ENCODE data around the gene AKR1A1.
"Not testable (repeated sequence)": the region's sequence is repeated elsewhere in the genome, so short reads cannot be mapped to it uniquely, and the experiment has no call there.

Gene AKR1A1

DNA sequence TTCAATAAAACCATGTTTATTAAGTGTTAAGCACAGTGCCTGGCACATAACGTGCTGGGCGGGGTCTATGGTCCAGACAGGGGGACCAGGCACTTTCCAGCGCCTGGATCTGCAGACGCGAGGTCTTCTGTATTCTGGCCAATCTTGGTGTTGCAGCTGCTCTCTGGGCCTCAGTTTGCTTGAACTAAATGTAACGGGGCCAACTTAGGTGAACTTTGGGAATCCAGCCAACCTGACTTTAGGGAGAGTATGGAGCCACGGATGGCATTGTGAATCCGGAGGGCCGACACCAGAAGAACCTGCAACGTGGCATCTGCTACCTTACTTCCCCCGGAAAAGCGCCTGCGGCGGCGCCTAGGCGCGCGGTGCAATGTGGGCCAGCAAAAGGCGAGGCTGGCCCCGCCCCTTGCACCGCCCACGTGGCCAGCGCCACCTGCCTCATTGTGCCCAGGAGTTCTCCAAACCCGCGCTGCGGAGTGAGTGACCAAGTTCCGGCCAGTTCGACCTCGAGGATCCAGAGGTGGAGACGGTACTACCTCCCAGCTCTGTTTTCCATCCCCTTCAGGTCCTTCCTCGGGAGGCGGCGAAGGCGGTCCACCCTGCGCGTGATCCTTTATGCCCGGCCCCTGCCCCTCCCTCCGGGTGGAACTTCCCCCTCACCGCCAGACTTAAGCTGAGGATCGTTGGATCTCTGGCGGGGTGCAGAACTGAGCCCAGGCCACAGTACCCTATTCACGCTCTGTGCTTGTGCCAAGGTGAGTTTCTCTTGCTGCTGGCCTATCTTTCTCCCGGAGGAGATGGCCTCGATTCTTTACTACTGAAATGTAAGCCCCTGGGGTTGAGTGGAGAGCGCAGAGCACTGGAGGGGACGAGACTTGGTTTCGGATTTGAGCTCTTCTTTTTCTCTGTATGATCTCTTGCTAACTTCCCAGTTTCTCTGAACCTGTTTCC is at the start of gene AKR1A1:
Gene AKR1A1 (plus strand): TSS at position 426 of the 951 bp plus-strand sequence. CDS start 10,969 bp downstream, outside the sequence.
- DNase-seq, result peak; percentile 89

DNA sequence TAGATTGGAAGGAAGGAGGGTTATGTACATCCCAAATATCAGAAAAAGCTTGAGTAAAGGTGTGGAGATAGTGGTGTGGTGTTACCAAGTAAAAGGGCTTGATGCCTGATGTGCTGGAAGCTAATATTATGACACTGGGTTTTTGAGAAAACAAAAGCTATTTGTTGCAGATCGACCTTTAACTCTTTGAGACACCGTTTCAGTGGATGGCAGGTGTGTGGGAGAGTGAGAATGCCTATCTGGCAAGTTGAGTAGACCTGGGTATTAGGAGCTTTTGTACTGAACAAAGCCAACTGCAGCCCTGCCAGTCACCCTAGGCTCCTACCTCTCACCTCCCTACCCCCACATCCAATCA is 49.1 kb upstream of the AKR1A1 start:
- no peak for DNase-seq

DNA sequence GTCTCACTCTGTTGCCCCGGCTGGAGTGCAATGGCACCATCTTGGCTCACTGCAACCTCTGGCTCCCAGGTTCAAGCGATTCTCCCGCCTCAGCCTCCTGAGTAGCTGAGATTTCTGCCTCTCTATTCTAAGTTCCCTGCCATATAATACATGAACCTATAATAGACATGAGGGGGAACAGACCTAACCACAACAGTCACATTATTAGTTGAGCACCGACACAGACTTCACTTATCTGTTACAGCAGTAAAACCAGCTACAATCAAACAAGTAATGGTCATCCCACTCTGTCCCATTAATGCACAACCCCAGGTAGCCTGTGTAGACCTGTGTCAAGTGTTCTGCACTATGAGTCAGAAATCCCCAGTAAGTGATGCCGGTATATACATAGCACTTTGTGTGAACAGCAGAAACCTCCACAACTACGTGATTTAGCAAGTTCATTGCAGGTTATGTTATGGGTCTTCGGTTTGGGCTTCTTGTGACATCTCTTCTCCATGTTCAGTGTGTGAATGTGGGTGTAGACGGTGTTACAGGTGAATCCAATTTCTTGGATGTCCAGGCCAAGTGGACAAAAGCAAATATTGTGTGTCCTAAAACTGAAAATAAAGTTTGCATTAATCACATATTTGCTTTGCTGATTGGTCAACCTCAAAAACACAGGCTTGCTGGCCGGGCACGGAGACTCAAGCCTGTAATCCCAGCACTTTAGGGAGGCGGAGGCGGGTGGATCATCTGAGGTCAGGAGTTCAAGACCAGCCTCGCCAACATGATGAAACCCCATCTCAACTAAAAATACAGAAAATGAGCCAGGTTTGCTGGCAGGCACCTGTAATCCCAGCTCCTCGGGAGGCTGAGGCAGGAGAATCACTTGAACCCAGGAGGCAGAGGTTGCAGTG is 46.9 kb upstream of the AKR1A1 start:
- DNase-seq, result no peak

DNA sequence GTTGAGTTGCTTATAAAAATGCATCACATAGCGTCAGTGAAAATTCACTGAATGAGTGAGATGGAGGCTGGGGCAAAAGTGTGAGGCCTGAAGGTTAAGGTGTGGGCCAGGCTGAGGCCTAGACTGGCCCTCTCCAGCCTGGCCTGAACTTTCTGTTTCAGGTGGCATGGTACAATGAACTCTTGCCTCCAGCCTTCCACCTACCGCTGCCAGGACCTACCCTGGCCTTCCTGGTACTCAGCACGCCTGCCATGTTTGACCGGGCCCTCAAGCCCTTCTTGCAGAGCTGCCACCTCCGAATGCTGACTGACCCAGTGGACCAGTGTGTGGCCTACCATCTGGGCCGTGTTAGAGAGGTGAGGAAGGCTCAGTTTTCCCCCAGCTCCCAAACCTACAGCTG is 43.4 kb upstream of the AKR1A1 start:
- no peak for DNase-seq

DNA sequence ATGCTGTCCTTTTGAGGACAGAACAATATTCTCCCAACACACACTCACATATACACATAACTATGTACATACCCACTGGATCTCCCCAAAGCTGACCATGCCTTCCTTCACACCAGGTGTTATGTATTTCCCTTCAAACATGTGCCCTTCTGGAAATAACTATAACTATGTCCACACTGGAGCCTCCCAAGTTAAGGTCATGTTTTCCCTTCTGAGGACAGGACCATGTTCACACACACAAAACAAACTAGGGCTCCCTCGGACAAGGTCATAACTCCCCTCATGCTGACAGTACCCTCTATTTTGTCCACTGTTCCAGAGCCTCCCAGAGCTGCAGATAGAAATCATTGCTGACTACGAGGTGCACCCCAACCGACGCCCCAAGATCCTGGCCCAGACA is 42.7 kb upstream of the AKR1A1 start:
- no peak for DNase-seq

DNA sequence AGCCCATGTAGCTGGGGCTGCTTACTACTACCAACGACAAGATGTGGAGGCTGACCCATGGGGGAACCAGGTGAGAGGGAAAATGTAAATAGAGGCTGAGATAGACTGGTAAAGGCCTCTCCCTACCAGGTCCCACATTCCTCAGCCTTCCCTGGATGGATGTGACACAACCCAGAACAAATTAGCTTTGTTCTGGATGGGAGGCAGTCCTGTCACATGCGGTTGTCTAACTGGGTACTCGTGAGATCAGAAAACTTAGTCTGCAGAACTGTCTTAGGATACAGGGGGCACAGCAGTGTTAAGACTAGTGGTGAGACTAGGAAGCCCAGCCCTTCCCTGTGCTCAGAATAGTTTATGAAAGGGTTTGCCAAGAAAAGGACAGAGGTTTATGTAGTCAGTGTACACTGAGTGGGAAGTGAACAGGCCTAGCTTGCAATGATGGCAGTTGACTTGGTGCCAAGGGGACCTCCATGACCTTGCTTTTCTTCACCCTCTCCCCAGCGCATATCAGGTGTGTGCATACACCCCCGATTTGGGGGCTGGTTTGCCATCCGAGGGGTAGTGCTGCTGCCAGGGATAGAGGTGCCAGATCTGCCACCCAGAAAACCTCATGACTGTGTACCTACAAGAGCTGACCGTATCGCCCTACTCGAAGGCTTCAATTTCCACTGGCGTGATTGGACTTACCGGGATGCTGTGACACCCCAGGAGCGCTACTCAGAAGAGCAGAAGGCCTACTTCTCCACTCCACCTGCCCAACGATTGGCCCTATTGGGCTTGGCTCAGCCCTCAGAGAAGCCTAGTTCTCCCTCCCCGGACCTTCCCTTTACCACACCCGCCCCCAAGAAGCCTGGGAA is 42.1 kb upstream of the AKR1A1 start:
- DNase-seq, result no peak

DNA sequence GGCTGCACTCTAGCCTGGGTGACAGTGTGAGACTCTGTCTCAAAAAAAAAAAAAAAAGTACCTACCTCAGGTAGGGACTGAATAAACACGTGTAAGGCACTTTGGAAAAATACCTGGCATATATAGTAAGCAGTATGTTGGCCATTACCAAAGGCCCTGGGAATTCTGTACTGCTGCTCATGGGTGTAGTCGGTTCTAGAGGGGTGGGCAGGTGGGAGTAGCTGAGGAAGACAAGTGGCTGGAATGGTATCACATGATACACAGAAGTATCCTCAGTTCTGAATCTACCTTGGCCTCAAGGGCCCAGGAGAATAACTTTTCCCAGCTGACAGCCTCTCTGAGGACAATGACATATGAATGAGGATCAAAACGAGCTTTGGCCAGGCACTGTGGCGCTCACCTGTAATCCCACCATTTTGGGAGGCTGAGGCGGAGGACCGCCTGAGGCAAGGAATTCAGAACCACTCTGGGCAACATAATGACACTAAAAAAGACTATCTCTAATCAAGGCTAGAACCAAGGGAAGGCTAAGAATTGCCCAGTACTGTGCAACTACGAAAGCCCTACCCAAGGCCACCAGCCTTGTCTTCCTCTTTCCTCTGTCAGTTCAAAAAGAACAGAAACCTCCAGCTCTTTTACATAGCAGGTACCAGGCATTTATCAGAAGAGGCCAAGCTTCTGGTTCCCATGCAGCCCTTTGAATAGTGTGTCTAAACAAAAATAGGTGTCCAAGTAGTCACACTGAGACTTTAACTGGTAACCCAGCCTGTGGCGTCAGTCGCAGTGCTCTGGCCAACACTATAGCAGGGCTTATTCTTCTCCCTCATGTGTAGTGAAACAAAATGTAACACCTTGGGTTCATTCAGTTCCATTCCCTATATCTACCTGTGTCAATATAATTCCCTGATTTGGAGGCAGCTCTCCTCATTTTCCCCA is 40.3 kb upstream of the AKR1A1 start:
- no peak for DNase-seq

DNA sequence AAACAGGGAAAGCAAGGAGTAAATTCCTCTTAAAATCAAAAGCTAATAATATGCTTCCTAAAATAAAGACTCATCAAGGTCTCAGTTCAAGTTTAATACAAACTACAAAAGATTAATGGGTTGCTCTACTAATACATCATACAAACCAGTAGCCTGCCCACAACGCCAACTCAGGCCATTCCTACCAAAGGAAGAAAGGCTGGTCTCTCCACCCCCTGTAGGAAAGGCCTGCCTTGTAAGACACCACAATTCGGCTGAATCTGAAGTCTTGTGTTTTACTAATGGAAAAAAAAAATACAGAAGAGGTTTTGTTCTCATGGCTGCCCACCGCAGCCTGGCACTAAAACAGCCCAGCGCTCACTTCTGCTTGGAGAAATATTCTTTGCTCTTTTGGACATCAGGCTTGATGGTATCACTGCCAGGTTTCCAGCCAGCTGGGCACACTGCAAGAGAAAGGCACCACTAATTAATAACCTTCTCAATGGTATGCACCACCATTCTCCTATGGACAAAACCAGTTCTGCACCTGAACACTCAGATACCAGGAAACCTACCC is 39.6 kb upstream of the AKR1A1 start:
- no peak for DNase-seq

DNA sequence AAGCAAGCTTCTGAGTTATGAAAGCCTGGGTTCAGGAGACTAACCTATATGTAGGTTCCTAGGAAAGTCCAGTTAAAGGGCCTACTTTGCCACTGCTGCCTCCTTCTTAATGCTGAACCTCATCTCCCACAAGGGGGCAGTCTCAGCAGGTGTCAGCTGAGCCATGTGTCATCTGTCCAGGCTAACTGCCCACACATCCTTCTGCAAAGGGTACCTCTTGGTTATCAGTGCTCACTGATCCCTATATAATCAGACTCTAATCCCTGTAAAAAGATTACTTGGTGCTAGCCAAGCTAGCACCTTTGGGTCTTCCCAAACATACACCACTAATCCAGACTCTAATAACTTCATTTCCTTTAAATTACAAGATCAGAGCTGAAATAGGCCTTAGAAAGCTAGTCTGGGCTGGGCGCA is 38.0 kb upstream of the AKR1A1 start:
- DNase-seq, result peak; percentile 60

DNA sequence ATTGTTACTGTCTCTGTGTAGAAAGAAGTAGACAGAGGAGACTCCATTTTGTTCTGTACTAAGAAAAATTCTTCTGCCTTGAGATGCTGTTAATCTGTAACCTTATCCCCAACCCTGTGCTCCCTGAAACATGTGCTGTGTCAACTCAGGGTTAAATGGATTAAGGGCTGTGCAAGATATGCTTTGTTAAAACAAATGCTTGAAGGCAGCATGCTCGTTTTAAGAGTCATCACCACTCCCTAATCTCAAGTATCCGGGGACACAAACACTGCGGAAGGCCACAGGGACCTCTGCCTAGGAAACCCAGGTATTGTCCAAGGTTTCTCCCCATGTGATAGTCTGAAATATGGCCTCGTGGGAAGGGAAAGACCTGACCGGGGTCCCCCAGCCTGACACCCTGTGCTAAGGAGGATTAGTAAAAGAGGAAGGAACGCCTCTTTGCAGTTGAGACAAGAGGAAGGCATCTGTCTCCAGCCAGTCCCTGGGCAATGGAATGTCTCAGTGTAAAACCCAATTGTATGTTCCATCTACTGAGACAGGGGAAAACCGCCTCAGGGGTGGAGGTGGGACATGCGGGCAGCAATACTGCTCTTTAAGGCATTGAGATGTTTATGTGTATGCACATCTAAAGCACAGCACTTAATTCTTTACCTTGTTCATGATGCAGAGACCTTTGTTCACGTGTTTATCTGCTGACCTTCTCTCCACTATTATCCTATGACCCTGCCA is 36.9 kb upstream of the AKR1A1 start:
- DNase-seq, result not testable (repeated sequence)

DNA sequence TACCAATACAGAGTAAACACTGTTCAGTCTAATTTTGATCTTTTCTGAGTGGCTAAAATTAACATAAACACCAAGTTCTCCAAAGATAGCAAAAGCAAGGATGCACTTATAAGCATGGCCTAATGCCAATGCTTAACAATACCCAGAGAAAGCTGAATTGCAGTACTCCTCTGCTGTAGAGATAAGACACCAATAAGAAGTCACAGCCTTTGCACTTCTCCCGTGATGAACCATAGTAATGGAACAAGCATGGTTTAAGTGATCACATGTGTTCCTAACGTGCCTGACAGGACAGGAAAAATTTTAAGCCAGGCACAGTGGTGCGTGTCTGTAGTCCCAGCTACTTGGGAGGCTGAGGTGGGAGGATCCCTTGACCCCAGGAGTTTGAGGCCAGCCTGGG is 34.6 kb upstream of the AKR1A1 start:
- no peak for DNase-seq

DNA sequence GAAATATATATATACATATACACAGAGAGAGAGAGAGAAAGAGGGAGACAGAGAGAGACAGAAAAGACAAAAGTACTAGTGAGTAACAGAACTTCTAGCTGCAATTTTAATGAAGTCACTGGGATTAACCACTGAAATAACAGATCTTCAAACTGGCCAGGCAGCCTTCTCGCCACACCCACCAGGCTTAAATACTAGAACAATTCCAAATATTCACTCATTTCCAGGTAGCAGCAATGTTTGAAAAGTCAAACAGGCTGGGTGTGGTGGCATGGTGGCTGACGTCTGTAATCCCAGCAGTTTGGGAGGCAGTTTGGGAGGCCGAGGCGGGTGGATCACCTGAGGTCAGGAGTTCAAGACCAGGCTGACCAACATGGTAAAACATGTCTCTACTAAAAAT is 34.2 kb upstream of the AKR1A1 start:
- no peak for DNase-seq

DNA sequence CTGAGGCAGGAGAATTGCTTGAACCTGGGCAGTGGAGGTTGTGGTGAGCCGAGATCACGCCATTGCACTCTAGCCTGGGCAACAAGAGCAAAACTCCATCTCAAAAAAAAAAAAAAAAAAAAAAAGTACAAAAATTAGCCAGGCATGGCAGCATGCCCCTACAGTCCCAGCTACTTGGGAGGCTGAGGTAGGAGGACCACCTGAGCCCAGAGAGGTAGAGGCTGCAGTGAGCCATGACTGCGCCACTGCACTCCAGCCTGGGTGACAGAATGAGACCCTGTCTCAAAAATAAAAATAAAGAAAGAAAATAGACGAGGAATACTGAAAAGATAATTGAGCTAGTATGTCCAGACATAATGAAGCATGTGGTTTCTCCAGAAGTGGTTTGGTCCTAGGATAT is 32.3 kb upstream of the AKR1A1 start:
- DNase-seq, result not testable (repeated sequence)

DNA sequence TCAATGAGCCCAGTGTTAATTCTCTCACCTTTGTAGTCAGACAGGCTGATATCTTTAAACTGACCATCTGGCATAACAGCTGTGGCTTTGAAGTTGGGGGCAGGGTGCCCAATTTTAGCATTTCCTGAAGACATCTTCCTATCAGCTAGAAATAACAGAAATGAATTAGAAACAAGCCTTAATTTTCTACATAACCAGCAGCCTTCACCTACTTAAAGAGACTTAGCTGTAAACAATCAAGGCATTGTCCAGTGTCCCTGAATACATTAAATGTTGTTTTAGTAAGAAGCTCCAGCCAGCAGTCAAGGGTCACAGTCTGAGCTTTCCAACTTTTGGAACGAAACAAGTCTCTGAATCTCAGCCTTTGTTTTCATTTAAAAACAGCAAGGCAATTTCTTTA is 31.7 kb upstream of the AKR1A1 start:
- DNase-seq, result no peak

DNA sequence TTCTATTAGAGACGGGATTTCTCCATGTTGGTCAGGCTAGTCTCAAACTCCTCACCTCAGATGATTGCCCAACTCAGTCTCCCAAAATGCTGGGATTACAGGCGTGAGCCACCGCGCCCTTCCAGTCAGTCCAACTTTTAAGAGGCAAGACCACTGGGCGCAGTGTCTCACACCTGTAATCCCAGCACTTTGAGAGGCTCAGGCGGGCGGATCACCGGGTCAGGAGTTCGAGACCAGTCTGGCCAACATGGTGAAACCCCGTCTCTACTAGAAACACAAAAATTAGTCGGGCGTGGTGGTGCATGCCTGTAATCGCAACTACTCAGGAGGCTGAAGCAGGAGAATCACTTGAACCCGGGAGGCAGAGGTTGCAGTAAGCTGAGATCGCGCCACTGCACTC is 30.9 kb upstream of the AKR1A1 start:
- DNase-seq, result not testable (repeated sequence)

DNA sequence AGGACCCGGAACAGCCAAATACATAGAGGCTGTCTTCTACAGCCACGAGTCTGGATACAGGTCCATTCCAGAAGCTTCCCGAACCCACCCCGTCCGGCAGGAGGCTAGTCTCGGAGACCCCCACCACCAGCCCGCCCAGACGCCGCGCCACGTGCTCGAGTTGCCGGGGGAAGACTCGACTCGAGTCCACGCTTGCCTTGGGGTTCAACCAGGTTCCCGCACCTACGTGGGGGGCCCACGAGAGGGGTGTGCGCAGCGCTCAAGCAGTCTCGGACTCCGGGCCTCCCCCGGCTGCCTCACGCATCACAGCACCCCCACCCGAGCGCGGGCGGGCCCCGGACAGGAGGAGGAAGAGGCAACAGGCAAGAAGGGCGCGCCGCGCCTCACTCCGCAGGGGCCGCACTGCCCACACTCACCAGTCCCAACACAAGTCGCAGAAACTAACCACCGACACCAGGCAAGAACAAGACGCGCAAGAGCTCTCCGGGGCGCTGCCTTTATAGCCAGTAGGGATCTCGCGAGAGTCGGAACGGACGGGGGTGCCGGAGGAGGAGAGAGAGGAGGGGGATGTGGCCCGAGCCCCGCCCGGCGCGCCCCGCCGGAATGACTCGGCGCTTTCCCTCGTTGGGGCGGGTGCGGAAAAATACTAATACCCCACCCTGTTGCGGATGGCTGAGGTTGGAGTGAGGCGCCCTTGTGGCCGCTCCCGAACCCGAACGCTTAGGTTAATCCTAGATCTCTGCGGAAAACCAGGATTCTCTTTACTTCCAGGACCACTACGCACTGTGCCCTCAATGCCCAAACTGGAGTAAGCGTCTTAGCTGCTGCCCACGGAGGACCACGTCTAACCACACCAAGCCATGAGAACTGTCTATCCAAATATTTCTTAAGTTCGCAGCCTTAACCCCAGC is 29.0 kb upstream of the AKR1A1 start, which contains the start of gene PRDX1:
Gene PRDX1 (minus strand): TSS at position 472 of the 911 bp plus-strand sequence. CDS start 2,841 bp downstream, outside the sequence.
- DNase-seq, result peak; percentile 97

DNA sequence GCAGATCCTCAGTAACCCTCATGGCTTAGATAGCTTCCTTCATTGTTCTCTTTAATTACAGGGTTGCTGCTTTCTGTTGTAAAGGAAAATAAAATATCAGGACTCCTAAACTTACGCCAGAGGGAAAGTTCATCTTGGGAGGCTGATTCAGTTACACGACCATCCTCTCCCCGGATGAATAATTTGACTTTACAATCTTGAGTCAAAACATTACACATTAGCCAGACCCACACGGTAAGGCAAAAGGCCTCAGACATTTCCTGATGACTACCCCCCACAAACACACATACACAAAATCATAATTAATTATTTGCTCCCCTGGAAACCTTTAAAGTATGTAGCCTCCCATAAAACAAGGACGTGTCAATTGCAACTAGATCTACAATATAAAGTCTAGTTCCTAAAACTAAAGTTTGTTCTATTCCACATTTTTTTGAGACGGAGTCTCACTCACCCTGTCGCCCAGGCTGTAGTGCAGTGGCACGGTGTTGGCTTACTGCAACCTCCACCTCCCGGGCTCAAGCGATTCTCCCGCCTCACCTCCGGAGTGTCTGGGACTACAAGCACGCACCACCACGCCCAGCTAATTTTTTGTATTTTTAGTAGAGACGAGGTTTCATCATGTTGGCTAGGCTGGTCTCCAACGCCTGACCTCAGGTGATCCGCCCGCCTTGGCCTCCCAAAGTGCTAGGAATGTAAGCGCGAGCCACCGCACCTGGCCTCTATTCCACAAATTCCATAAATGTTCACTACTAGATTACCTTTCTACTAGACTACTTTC is 28.1 kb upstream of the AKR1A1 start:
- DNase-seq, result no peak

DNA sequence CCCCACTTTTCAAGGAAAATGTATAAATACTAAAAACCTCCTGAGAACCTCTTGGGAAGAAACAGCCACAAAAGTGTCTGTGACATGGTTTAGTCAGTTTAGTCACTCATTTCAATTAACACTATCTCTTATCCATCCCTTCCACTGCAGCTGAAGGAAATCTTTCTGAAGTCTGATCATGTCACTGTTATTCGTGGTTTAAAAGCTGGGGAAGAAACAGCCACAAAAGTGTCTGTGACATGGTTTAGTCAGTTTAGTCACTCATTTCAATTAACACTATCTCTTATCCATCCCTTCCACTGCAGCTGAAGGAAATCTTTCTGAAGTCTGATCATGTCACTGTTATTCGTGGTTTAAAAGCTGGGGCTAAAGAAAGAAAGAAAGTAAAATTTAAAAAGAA is 27.1 kb upstream of the AKR1A1 start:
- not testable (repeated sequence) for DNase-seq

Data from activated naive CD4-positive, alpha-beta T cell treated with Interleukin-2 at 50 U/mL for 16 hours (primary cell).